NCI-H69 (cell line): Measurements from ENCODE around the gene GNG4.
"Not testable (repeated sequence)": the region's sequence is repeated elsewhere in the genome, so short reads cannot be mapped to it uniquely, and the experiment has no call there.

ENCODE experiments used
- DNase-seq: peaks from one replicate; lab custom pipeline; 2025; lab: John Stamatoyannopoulos, UW

The GNG4 gene

DNA sequence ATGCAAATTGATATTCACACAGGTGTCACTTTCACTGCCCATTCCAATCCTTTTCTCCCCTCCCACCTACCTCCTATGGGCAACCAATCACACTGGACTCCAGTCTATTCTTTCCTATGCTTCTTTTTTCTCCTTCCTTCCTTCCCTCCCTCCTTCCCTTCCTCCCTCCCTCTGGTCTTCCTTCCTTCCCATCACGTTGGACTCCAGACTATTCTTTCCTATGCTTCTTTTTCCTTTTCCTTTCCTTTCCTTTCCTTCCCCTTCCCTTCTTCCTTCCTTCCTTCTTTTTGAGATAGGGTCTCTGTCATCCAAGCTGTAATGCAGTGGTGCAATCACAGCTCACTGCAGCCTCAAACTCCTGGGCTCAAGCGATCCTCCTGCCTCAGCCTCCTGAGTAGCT is 64.6 kb downstream of the GNG4 start:
- DNase-seq, result no peak

- no peak for DNase-seq
Observed at GRCh38 chr1:235583511-235584001, 66.0 kb downstream of the GNG4 start.

- DNase-seq, result no peak
Observed at GRCh38 chr1:235582130-235582529, 67.5 kb downstream of the GNG4 start.

DNA sequence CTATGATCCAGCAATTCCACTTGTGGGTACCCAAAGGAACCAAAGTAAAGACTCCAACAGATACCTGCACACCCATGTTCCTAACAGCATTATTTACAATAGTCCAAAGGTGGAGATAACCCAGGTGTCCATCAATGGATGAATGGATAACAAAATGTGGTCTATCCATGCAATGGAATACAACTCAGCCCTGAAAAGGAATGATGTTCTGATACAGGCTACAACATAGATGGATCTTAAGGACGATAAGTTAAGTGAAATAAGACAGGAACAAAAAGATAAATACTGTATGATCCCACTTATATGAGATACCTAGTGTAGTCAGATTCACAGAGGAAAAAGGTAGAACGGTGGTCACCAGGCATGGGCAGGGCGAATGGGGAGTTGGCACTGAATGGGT is 69.7 kb downstream of the GNG4 start:
- DNase-seq, result no peak

- DNase-seq, result no peak
Observed at GRCh38 chr1:235575597-235575996, 74.0 kb downstream of the GNG4 start.

DNA sequence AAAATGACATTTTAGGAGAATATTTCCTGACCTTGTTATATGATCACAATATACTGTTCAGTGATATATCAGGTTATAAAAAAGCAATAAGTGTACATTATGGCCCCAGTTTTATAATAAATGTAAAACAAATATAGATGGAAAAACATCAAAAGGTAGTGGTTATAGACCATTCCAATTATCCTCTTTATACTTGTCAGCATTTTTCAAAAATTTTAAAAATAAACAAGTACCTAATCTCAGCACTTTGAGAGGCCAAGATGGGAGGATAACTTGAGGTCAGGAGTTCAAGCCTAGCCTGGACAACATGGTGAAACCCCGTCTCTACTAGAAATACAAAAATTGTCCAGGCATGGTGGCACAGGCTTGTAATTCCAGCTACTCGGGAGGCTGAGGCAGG is 75.7 kb downstream of the GNG4 start:
- no peak for DNase-seq

- DNase-seq, result not testable (repeated sequence)
Observed at GRCh38 chr1:235572971-235573370, 76.6 kb downstream of the GNG4 start.

GRCh38 chr1:235571482-235571881 is 78.1 kb downstream of the GNG4 start:
- DNase-seq, result no peak

GRCh38 chr1:235567812-235568503 is 81.6 kb downstream of the GNG4 start:
- no peak for DNase-seq

GRCh38 chr1:235566084-235566483 is 83.5 kb downstream of the GNG4 start:
- DNase-seq, result peak; percentile 19

DNA sequence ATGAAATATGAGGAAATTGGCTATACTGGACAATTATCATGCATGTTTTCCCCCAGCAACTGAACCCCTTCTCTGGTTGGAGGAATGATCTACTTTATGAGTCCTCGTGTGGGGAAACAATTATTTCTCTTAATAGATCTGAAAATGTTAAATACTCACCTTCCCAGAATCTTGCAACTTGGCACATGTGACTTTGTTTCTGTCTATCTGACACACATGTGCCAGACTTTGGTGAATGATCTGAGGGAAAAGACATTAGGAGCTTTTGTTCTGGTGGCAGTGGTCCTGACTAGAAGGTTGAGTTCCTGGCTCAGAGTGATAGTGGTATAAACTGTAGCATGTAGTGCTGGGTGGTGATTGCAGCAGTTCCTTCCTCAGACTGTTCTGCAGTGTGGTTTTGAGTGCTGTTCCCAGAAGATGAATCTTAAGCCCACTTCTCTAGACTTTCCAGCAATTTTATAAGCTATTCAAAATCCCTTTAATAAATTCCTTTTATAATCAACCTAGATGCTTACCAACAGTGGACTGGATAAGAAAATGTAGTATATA is 86.0 kb downstream of the GNG4 start:
- DNase-seq, result no peak

DNA sequence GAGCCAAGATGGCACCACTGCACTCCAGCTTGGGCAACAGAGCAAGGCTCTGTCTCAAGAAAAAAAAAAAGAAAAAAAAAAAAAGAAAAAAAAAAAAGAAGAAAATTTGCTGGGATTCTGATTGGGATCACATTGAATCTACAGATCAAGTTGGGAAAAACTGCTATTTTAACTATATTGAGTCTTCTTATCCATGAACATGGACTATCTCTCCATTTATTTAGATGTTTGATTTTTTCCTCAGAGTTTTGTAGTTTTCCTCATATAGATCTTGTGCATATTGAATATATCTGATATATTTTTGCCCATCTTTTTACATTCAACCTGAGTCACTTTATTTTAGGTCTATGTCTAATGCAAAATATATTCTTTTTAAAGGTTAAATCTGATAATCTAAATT is 87.0 kb downstream of the GNG4 start:
- no peak for DNase-seq

GRCh38 chr1:235558621-235559169 is 90.9 kb downstream of the GNG4 start:
- DNase-seq, result peak; percentile 33

GRCh38 chr1:235557495-235557894 is 92.1 kb downstream of the GNG4 start:
- peak; percentile 44 for DNase-seq

DNA sequence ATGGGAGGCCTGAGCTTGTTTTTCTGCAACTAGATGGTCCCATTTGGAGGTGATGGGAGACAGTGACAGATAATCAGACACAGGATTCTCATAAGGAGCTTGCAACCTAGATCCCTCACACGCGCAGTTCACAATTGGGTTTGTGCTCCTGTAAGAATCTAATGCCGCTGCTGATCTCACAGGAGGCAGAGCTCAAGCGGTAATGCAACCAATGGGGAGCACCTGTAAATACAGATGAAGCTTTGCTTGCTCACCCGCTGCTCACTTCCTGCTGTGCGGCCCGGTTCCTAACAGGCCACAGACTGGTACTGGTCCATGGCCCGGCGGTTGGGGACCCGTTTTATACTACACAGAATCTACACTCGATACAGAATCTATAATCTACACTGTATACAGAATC is 92.8 kb downstream of the GNG4 start:
- no peak for DNase-seq

- DNase-seq, result no peak
Observed at GRCh38 chr1:235553112-235553551, 96.5 kb downstream of the GNG4 start.

GRCh38 chr1:235552146-235552716 is 97.4 kb downstream of the GNG4 start:
- no peak for DNase-seq

DNA sequence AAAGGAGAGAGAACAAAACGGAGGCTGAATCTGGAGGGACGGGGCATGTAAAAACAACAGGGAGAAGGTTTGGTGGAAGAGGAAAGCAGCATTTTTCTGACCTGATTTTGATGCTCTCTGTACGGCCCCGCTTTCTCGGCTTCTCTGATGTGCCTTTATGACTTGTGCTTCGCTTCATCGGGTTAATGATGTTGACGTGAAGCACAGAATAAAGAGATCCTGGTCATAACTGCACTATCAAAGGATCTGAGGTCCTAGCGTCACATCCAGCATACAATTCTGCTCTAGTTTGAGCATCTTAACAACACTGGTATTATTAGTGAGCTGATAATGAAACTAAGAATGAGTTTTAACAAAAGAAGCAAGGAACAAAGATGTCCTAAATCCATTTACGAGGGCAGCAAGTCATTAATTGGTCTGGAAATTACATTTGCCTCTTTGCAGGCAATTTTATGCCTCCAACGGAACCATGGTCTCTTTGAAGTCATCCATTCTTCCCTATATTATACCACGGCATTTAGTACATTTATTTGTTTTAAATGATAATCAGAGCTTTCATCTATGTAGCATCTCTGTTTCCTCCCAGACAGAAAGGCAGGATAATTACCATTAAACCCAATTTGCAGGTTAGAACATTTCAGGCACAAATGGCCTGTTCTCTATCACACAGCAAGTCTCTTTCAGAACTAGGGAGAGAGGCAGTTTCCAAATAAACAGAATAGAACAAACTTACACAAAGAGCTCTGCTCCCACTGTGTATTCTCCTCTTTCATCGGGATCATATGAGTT is 100.0 kb downstream of the GNG4 start:
- no peak for DNase-seq

DNA sequence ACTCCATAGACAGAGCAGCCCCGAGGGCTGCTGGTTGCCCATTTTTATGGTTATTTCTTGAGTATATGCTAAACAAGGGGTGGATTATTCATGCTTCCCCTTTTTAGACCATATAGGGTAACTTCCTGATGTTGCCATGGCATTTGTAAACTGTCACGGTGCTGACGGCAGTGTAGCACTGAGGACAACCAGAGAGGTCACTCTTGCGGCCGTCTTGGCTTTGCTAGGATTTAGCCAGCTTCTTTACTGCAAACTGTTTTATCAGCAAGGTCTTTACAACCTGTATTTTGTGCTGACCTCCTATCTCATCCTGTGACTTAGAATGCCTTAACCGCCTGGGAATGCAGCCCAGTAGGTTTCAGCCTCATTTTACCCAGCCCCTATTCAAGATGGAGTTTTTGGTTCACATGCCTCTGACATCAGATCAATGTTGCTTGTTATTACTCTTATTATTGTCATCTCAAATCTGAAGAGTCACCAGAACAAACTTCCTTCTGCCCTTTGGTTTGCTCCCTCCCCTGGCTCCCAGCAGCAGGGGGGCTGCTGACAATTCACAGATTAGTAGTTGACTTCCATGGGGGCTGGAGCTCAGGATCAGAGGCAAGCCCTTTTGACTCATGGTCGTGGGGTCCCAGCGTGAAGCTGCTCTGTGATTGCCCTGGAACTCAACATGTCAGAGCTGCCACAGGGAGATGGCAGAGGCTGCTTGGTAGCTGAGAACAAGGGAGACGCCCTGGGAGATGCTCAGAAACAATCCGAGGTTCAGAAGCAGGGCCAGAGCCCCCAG is 103.0 kb downstream of the GNG4 start:
- not testable (repeated sequence) for DNase-seq

- no peak for DNase-seq
Observed at GRCh38 chr1:235545292-235545930, 104.2 kb downstream of the GNG4 start.

- DNase-seq, result not testable (repeated sequence)
Observed at GRCh38 chr1:235542845-235543244, 106.7 kb downstream of the GNG4 start.
